HG02571 (cell line): ENCODE data around the gene TMPRSS4.

Experiments
- ATAC-seq: cut with Tn5 transposase; IDR thresholded peaks from one replicate; pipeline ENCODE4 v1.9.1; 2021; ENCODE audit warnings: mild to moderate bottlenecking, moderate library complexity; ENCODE audit not compliant: unreplicated experiment

The TMPRSS4 gene

DNA sequence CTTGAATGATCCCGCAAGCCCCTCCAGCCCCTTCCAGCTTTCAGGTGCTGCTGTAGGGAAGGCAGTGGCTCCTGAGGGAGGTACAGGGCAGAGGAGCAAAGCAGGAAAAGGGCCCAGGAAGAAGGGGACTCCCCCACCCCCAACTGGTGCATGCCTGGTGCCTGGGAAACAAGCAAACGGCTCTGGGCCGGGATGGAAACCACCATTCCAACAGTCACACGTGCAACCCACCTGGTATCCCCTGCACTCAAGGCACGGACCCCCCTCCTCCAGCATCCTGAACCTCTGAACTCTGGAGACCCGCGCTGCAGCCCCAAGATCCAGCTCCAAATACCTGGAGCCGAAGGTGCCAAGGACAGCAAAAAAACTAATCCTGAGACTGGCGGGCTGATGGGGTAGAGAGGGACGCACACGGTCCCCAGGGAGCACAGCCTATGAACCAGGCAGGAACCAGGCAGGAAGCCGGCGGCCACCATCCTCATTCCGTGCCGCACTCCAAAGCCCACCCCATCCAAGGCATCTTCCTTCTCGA lies 75.2 kb downstream of the TMPRSS4 start:
- ATAC-seq: no peak

- ATAC-seq: no peak
Observed at GRCh38 chr11:118152552-118153471, 75.9 kb downstream of the TMPRSS4 start, which contains the start of gene SCN4B. SCN4B (minus strand) TSS chr11:118152823; CDS start chr11:118152673, 150 bp downstream.

DNA sequence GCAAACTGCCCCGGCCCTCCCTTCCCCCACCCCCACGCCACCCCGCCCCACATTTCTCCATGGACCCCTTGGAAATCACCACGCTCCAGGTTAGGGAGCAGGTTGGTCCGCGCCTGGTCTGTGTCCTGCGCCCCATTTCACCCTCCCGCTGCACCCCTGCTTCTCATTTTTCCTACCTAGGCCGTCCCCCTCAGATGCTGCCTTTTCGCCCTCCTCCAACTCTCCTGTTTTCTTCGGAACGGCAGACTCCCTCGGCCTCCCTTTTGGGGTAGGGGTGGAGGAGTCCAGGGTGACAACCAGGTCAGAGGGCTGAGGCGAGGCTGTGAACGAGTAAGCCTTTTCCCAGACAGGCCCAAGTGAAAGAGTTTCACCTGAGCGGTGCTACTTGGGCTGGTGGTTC lies 76.6 kb downstream of the TMPRSS4 start:
- no peak for ATAC-seq

DNA sequence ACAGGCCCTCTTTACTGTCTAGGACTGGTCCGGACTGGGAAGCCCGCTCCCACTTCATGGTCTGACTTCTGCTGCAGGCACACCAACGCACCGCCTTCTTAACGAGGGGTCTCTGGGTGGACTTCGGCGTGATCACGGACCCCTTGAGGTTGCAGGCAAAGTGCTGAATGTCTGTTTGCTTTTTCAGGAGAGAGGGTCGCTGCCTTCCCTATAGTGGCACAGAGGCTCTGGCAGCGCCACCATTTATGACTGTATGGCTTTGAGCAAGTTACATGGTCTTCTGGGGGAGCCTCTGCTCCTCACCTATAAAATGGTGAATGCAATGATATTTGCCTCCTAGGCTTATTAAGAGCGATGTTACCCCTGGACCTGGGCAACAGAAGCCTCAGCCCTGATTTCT lies 77.1 kb downstream of the TMPRSS4 start:
- no peak for ATAC-seq

GRCh38 chr11:118154641-118155040 lies 77.8 kb downstream of the TMPRSS4 start:
- no peak for ATAC-seq

GRCh38 chr11:118155776-118156530 lies 79.1 kb downstream of the TMPRSS4 start:
- ATAC-seq: no peak

DNA sequence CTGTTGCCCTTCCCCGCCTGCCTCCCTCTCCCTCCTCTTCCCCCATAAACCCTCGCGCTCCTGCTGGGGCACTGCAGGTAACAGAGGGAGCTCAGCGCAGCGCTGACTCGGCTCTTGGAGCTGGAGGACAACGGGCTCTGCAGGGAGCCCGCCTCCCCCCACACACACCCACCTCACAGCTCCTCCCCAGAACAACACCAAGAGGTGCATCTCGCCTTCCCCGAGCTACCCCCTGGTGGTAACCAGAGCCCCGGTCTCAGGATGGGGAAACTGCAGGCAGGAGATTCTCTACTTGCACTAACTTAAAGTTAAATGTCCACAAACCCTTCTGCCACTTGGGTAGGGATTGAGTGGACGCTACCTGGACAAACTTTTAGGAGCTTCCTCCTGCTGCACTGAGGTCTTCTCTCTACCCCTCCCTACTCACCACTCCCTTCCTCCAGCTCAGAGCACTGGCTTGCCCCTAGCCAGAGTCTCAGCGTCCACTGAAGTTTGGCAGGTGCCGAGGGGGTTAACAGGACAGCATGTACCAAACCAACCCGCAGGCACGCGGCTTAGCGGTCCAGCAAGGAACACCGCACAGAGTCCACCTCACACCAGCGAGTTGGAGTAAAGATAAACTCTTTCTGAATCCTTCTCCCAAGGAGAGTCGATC lies 79.8 kb downstream of the TMPRSS4 start:
- ATAC-seq: no peak

- no peak for ATAC-seq
Observed at GRCh38 chr11:118157186-118157895, 80.5 kb downstream of the TMPRSS4 start.

DNA sequence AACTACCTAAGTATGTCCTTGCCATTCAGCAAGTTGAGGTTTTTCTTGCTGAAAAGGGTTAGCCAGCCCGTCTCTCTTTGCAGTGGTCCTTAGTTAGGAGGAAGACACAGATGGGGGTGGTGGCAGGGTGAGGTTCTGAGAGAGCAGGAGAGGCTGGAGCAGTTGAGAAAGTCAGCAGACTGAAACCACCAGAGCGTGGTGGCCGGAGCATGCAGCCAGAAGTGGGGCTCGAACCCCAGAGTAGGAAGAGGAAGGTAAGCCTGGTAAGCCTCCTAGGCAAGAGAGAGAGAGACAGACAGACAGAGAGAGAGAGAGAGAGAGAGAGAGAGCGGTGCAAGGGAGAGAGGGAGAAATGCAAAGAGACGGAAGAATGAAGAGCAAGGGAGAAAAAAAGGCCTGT lies 84.9 kb downstream of the TMPRSS4 start:
- no peak for ATAC-seq

GRCh38 chr11:118162846-118163245 lies 86.0 kb downstream of the TMPRSS4 start:
- ATAC-seq: no peak

- ATAC-seq: no peak
Observed at GRCh38 chr11:118163494-118163893, 86.6 kb downstream of the TMPRSS4 start.

- ATAC-seq: no peak
Observed at GRCh38 chr11:118164885-118165284, 88.0 kb downstream of the TMPRSS4 start.

DNA sequence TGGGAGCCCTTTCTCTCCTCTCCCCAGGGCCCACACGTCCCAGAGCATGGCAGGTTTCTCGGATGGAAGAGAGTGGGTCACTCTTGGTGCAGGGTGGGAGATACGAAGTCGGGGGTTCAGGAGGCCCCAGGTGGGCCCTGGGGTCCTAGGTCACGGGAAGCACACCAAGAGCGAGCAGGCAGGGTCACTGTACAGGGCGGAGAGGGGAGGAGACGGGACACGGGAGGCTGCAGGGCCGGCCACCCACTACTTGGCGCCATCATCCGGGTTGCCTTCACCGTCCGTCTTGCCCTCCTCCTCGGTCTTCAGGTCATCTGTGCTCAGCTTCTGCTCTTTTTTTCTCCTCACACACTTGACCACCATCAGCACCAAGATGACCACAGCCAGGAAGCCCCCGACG lies 89.8 kb downstream of the TMPRSS4 start:
- ATAC-seq: no peak

GRCh38 chr11:118167253-118167652 lies 90.4 kb downstream of the TMPRSS4 start:
- ATAC-seq: no peak

GRCh38 chr11:118167906-118168305 lies 91.0 kb downstream of the TMPRSS4 start:
- no peak for ATAC-seq

DNA sequence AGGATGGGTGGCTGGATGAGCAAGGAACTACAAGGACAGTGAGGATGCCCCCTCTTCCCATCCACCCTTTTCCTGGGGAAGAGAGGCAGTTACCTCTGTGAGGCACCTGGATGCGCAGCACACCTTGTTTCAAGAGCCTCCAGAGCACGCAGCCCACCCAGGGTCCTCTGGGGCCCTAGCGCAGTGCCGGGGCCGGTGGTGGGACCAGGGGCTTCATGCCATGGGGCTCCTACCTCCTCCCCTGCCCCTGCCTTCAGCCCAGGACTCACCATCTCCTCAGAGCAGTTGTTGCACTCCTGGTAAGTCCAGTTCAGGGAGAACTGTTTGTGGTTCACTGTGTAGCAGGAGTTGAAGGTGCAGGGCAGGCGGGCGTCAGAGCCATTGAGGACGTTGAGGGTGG lies 91.4 kb downstream of the TMPRSS4 start:
- no peak for ATAC-seq

DNA sequence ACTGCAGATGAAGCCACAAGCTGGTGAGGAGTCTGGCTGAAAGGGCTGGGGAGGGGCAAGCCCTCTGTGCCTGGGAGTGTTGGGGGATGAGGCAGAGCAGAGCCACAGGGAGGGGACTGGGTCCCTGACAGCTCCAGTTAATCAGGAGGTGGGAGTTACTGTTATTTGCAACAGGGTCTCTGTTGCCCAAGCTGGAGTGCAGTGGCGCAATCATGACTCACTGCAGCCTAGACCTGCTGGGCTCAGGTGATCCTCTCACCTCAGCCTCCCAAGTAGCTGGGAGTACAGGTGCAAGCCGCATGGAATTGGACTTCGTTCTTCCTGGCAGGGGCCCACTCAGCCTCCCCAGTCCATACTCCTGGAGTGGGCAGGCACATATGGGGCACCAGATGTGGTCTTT lies 91.9 kb downstream of the TMPRSS4 start:
- no peak for ATAC-seq

- no peak for ATAC-seq
Observed at GRCh38 chr11:118169300-118170140, 92.6 kb downstream of the TMPRSS4 start.

DNA sequence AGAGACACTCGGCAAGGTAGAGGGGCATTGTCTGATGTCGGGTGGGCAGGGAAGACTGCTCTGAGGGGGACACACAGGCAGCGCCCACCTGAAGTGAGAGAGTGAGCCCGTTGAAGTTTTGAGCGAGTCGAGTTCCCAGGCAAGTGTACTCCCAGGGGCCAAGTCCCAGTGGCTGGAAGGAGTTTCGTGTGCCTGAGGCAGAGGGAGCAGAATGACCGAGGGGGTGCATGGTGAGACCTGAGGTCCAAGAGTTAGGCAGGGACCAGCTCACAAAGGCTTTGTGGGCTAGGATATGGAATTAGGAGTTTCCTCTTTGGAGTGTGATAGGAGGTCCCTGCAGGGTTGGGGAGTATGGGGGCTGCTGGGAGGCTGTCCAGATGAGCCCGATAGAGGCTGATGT lies 93.4 kb downstream of the TMPRSS4 start:
- ATAC-seq: no peak

- ATAC-seq: no peak
Observed at GRCh38 chr11:118170882-118171268, 94.0 kb downstream of the TMPRSS4 start.
